Lower lobe of right lung (tissue), 2 donors: Measurements from ENCODE around the gene NTHL1. TPM values are rescaled to one million over a fixed set of nuclear protein-coding genes. Genes with fewer than 3 reads are reported as not detected.
A peak's percentile ranks its signal among the peaks of the same experiment; 100 is the strongest.

Experiments used
- ATAC-seq, 2 donors: fragments of 200-7000 bp; cut with Tn5 transposase; one replicate each; pipeline ENCODE4 v1.9.1; 2020 to 2022; ENCODE audit warnings: mild to moderate bottlenecking in 2 of 2, moderate library complexity in 2 of 2
- DNase-seq: peaks from one replicate; pipeline ENCODE4 v3.0.0-alpha.2; 2020
- H3K27ac ChIP-seq: fragments of 200-600 bp; one replicate; pipeline ENCODE4 v1.8.0; 2022
- H3K27me3 ChIP-seq: fragments of 200-600 bp; one replicate; pipeline ENCODE4 v1.8.0; 2022; ENCODE audit warnings: low read depth
- H3K36me3 ChIP-seq: fragments of 200-600 bp; one replicate; pipeline ENCODE4 v1.8.0; 2022; ENCODE audit warnings: mild to moderate bottlenecking
- H3K4me1 ChIP-seq: fragments of 200-600 bp; one replicate; pipeline ENCODE4 v1.8.0; 2022
- H3K4me3 ChIP-seq: fragments of 200-600 bp; one replicate; pipeline ENCODE4 v1.8.0; 2022; ENCODE audit warnings: mild to moderate bottlenecking
- H3K9me3 ChIP-seq: fragments of 200-600 bp; one replicate; pipeline ENCODE4 v1.8.0; 2022
- intact Hi-C: fragments of 100-400 bp; cut with DNase I; formaldehyde crosslinking; loops from one replicate; pipeline ENCODE4 v1.11.0; 2022
- total RNA-seq: library from RNA; stranded (reverse); fragmentation: NEBNext Ultra II Directional; extraction: Animal tissue kit (Norgen Biotek cat#: 25700); gene quantifications from one replicate; pipeline ENCODE4 v1.2.1, GENCODE V29; 2021
- TF ChIP-seq, protein P1 (sequence below): fragments of 200-600 bp; IDR thresholded peaks from one replicate; pipeline ENCODE4 v1.8.0; 2022; ENCODE audit warnings: antibody characterized with exemption, mild to moderate bottlenecking
- donor health status: DM: no; HTN: yes; CAD: no; lungs with severe emphysema.

The NTHL1 gene
- total RNA-seq, 1 donor from 2014 or later: 24.3 TPM

DNA sequence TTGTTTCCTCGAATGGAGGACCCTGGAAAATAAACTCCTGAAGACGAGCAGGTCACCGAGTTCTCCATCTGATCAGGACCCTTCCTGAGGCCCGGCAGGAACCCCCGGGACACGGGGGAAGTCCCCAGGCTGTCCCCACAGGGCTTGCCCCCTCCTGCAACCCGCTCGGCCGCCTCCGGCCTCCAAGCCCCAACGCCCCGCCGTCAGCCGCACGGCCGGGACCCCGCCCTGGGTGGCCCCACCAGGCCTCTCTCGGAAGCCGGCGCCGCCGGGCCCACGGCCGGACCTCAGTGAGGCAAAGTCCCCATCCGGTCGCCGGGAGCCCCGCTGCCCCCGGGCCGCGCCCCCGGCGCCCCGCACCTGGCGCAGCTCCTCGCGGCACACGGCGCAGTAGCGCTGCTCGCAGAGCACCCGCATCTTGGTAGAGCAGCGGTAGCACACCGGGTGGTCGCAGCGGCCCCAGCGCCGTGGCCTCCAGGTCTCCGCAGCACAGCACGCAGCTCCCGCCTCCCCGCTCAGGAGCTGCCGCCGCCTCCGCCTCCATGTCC lies 38.4 kb downstream of the NTHL1 start:
- DNase-seq: no peak
- no peaks in the 10 kb centered on the region for H3K36me3 ChIP-seq
- H3K27me3 ChIP-seq: no peaks in the 10 kb centered on the region
- intact Hi-C loops: no loop called here
- H3K9me3 ChIP-seq: no peaks in the 10 kb centered on the region
- peak; percentile 1 to 14 for ATAC-seq
- TF ChIP-seq, protein P1, sequence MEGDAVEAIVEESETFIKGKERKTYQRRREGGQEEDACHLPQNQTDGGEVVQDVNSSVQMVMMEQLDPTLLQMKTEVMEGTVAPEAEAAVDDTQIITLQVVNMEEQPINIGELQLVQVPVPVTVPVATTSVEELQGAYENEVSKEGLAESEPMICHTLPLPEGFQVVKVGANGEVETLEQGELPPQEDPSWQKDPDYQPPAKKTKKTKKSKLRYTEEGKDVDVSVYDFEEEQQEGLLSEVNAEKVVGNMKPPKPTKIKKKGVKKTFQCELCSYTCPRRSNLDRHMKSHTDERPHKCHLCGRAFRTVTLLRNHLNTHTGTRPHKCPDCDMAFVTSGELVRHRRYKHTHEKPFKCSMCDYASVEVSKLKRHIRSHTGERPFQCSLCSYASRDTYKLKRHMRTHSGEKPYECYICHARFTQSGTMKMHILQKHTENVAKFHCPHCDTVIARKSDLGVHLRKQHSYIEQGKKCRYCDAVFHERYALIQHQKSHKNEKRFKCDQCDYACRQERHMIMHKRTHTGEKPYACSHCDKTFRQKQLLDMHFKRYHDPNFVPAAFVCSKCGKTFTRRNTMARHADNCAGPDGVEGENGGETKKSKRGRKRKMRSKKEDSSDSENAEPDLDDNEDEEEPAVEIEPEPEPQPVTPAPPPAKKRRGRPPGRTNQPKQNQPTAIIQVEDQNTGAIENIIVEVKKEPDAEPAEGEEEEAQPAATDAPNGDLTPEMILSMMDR: no peak
- H3K4me3 ChIP-seq: peak overlapping the region; percentile 93
- peaks cover 53% of the 10 kb centered on the region for H3K4me1 ChIP-seq
- peak overlapping the region; percentile 95 for H3K27ac ChIP-seq

DNA sequence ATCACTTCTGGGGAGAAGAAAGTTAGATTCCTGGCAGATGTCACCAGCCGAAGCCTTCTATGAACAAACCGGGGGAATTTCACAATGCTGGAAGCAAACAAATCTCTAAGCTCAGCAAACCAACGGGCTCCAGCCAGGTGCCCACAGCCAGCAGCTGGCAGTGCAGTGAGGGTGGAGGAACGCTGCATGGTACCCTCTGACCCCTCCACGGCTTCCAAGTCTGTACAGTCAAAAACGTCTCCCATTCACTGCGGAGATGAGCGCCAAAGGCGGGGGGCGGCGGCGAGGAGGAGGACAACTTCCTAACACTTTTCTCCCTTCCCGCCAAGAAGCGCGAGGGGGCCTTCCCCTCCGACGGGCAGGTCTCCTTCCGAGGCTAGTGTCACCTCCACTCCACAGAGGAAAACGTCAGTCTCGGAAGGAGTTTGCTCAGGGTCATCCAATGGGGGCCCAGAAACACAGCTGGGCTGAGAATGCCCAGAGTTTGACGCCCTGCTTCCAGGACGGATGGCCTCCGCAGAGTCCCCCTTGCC lies 38.9 kb downstream of the NTHL1 start:
- intact Hi-C loops: no loop called here
- H3K27ac ChIP-seq: peak overlapping the region; percentile 95
- H3K4me1 ChIP-seq: peaks cover 59% of the 10 kb centered on the region
- H3K27me3 ChIP-seq: no peaks in the 10 kb centered on the region
- peak overlapping the region; percentile 93 for H3K4me3 ChIP-seq
- H3K9me3 ChIP-seq: no peaks in the 10 kb centered on the region
- no peak for ATAC-seq
- no peak for DNase-seq
- TF ChIP-seq, protein P1: no peak
- no peaks in the 10 kb centered on the region for H3K36me3 ChIP-seq

GRCh38 chr16:2008009-2008526 lies 39.6 kb downstream of the NTHL1 start:
- H3K27ac ChIP-seq: peak overlapping the region; percentile 95

GRCh38 chr16:2007081-2007836 lies 40.4 kb downstream of the NTHL1 start:
- H3K27me3 ChIP-seq: no peaks in the 10 kb centered on the region
- TF ChIP-seq, protein P1: no peak
- peaks cover 13% of the 10 kb centered on the region for H3K36me3 ChIP-seq
- no peak for ATAC-seq
- H3K9me3 ChIP-seq: no peaks in the 10 kb centered on the region
- H3K27ac ChIP-seq: peak overlapping the region; percentile 21
- no peak overlapping the region for H3K4me3 ChIP-seq
- intact Hi-C loops: no loop called here
- DNase-seq: no peak
- H3K4me1 ChIP-seq: peaks cover 64% of the 10 kb centered on the region

More at GRCh38 chr16:2008009-2008526, 39.6 kb downstream of the NTHL1 start:
- Histone ChIP-seq H3K4me3 (peak overlapping the region; percentile 93), H3K36me3 (peaks cover 5% of the 10 kb centered on the region), H3K27me3 (no peaks in the 10 kb centered on the region), H3K9me3 (no peaks in the 10 kb centered on the region), H3K4me1 (peaks cover 64% of the 10 kb centered on the region)
- DNase-seq (no peak), ATAC-seq (no peak)
- intact Hi-C loops: no loop called here
- TF ChIP-seq, protein P1: no peak

- Histone ChIP-seq H3K27me3 (no peaks in the 10 kb centered on the region), H3K4me3 (no peak overlapping the region), H3K36me3 (peaks cover 23% of the 10 kb centered on the region), H3K27ac (no peak overlapping the region), H3K4me1 (peaks cover 64% of the 10 kb centered on the region), H3K9me3 (no peaks in the 10 kb centered on the region)
- no peak for ATAC-seq
- TF ChIP-seq, protein P1: no peak
- no peak for DNase-seq
- intact Hi-C loops: no loop called here
Observed at GRCh38 chr16:2006317-2006716, 41.3 kb downstream of the NTHL1 start.
